NT2/D1 (cell line): ENCODE data around the gene TOR4A.

Source experiments
- SUZ12 ChIP-seq: IDR thresholded peaks from 2 replicates; pipeline ENCODE4 v1.6.1; 2011; ENCODE audit not compliant: insufficient read length, insufficient read depth; ENCODE audit errors: extremely low read depth
- YY1 ChIP-seq: IDR thresholded peaks from 2 replicates; pipeline ENCODE4 v1.6.1; 2011; ENCODE audit not compliant: insufficient read length, insufficient read depth
- ZNF274 ChIP-seq: IDR thresholded peaks from 2 replicates; pipeline ENCODE4 v1.6.1; 2011; ENCODE audit warnings: mild to moderate bottlenecking, low read depth, low read length

GRCh38 chr9:137293482-137294090 lies 16.1 kb downstream of the TOR4A start:
- TF ChIP-seq YY1 (no peak), ZNF274 (no peak), SUZ12 (no peak)
